HG03571 (cell line): ENCODE measurements around the gene PFN4.

Experiments used
- ATAC-seq: cut with Tn5 transposase; IDR thresholded peaks from one replicate; pipeline ENCODE4 v1.9.1; 2021; ENCODE audit not compliant: unreplicated experiment

PFN4 gene

DNA sequence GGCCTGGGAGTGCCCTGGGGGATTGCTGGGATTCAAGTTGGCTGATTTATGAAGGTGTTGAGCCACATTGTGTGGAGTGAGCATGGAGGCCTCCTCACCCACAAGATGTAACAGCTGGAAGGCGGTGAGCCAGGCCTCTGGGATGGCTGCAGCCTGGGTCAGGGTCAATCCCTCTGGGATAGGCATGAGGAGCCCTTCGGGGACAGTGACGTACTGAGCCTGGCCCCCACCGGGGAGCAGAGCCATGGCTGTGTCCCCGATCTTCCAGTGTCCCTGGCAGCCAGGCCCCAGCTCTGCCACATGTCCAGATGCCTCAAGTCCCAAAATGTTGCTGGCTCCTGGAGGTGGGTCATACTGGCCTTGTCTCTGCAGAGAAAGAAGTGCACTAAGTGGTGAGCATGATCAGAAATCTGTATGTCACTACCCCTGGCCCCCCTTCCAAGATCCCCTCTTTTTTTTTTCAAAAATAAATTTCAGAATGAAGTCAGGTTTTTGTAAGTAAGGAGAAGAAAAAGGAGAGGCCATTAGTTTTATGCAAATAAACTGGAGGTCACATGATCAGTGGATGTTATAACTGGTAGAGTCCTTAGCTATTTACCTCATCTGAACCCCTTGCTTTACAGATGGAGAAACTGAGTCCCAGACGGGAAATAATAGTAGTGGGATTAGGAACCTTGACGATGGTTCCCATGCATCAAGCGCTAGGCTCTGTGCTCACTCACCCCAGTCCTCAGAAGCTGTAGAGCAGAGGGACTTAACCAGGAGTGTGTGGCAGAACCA, 40.2 kb downstream of the PFN4 start:
- no peak for ATAC-seq

DNA sequence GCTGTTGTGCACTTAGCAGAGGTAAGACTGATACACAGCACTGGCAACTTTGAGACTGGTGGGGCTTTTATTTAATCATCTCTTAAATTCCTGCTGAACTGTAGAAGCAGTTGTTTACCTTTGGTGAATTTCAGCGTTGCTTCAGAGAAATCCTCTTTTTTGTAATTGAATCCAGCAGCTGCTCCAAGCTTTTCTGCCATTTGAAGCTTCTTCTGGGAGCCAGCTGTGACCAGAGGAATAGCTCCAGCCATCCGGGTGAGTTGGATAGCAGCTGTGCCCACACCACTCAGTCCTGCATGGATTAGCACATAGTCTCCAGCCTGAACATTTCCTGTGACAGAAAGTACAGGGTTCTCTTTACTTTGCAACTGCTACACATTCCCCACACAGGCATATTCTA, 42.4 kb downstream of the PFN4 start:
- no peak for ATAC-seq

DNA sequence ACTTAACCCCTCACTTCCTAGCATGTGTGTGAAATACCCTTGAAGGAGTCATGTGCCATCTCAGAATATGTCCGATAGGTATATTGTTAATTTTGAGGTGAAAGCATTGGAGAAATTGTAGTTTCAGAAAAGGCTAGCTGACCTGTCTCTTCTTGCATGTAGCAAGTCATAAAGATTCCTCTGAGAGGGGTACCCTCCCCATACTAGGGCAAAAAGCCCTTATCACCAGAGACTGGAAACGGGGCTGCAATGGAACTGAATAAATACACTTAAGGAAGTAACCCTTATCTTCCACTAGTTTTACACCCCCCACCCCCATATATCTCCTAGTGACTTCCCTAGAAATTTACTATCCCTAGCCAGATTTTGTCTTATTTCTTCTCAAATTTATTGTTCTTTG, 45.3 kb downstream of the PFN4 start:
- ATAC-seq, result no peak

GRCh38 chr2:24077535-24077877, 45.6 kb downstream of the PFN4 start:
- ATAC-seq, result no peak

DNA sequence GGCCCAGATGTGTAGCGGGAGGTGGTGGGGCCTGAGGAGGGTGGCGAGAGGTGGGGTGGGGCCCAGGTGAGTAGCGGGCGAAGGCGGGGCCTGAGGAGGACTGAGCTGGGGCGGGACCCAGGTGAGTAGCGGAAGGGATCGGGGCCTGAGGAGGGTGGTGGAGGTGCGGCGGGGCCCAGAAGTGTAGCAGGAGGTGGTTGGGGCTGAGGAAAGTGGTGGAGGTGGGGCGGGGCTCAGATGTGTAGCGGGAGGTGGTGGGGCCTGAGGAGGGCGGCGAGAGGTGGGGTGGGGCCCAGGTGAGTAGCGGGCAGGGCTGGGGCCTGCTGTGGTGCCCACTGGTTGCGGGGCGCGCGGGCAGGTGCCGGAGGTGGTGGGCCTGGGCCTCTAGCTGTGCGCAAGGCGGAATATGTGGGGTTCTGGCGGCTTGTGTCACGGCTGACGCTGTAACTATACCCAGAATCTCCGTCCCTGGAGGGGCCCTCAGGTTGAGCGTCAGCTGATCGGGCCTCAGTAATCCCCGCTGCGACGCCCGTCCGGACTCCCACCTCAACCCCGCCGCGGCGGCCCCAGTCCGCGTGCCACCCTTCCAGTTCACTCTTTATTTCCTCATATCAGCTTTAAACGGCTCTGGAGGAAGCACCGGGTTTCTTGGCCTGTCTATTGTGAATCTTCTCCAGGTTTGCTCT, 46.1 kb downstream of the PFN4 start:
- peak; percentile 6 for ATAC-seq

DNA sequence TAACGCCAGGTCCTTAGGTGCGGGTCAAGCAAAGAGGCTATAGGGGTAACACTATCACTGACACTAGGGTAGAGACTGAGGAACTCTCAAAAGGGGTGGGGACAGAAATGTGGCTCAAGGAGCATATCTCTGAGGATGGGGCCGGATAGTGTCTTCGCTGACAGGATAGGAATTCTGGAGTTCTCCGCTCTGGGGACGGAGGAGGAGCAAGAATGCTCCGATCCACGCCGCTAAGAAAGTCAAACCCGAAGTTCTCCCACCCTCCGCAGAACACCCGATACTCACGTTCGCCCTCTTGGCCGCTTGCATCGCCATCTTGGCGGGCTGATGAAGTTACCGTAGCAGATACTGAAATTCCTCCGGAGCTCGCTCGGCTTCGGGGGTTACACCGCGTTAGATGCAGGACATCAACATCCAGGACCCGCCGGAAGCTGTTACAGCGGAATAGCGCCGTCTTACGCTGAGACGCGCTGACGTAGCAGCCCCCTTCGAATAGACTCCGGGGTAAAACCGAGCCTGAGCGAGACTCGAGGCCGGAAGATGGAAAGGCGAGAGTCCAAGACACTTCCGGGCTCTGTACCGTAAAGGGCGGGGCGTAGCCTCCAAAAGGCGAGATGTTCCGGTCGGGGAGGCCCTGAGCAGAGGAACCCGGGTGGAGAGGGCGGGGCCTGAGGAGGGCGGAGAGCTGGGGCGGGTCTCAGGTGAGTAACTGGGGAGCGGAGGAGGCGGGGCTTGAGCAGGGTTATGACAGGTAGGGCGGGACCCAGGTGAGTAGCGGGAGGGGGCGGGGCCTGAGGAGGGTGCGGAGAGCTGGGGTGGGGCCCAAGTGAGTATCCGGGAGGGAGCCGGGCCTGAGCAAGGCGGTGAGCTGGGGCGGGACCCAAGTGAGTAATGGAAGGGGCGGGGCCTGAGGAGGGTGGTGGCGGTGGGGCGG, 47.0 kb downstream of the PFN4 start, which contains the start of gene SF3B6:
Gene SF3B6 (minus strand): TSS at position 412 of the 934 bp plus-strand sequence. CDS start 97 bp downstream, at position 315.
- peak; percentile 95 for ATAC-seq

GRCh38 chr2:24075259-24075658, 47.9 kb downstream of the PFN4 start:
- no peak for ATAC-seq

GRCh38 chr2:24073816-24074215, 49.3 kb downstream of the PFN4 start:
- no peak for ATAC-seq

GRCh38 chr2:24072259-24072658, 50.9 kb downstream of the PFN4 start:
- no peak for ATAC-seq

GRCh38 chr2:24065341-24065740, 57.8 kb downstream of the PFN4 start:
- ATAC-seq, result no peak
